Thyroid gland (tissue), 4 donors: ENCODE measurements around the gene SMG9.

ENCODE experiments used
- CTCF ChIP-seq, 6 experiments: fragments of 200-600 bp in 3 of 6; fragments of 450-650 bp in 3 of 6; sonication (generic) in 3 of 6; IDR thresholded peaks; one replicate each; pipeline ENCODE4 v1.5.1; 2016 to 2019; ENCODE audit warnings: antibody characterized with exemption in 6 of 6, mild to moderate bottlenecking in 2 of 6, inconsistent platforms in 1 of 6, moderate library complexity in 1 of 6
- POLR2A ChIP-seq, 2 donors: fragments of 450-650 bp; IDR thresholded peaks; one replicate each; pipeline ENCODE4 v1.6.1; 2017; ENCODE audit warnings: antibody characterized with exemption in 2 of 2, mild to moderate bottlenecking in 2 of 2, moderate library complexity in 1 of 2

- TF ChIP-seq CTCF (IDR thresholded peaks at IDR 0.05) (no peak), POLR2A (IDR thresholded peaks at IDR 0.05) (no peak)
These were observed 29.9 kb downstream of the SMG9 start for GRCh38 chr19:43724896-43725295.
